Measurements from ENCODE around the gene PTPRE.

Gene PTPRE

GRCh38 chr10:127909716-127910463 lies 3.0 kb downstream of the PTPRE start:
- DNase-seq, result no peak

- DNase-seq, result no peak
Measured at GRCh38 chr10:127910464-127910770, 3.5 kb downstream of the PTPRE start.

GRCh38 chr10:127911218-127911866 lies 4.4 kb downstream of the PTPRE start:
- DNase-seq, result no peak

GRCh38 chr10:127911867-127912257 lies 5.0 kb downstream of the PTPRE start:
- DNase-seq, result no peak

- DNase-seq, result no peak
Measured at GRCh38 chr10:127912607-127913367, 5.9 kb downstream of the PTPRE start.

- no peak for DNase-seq
Measured at GRCh38 chr10:127913368-127913759, 6.5 kb downstream of the PTPRE start.

- no peak for DNase-seq
Measured at GRCh38 chr10:127915324-127915723, 8.4 kb downstream of the PTPRE start.

GRCh38 chr10:127916826-127917225 lies 9.9 kb downstream of the PTPRE start:
- DNase-seq, result no peak

GRCh38 chr10:127918572-127918971 lies 11.7 kb downstream of the PTPRE start:
- no peak for DNase-seq

GRCh38 chr10:127919418-127920271 lies 12.7 kb downstream of the PTPRE start:
- no peak for DNase-seq

- DNase-seq, result no peak
Measured at GRCh38 chr10:127920306-127921074, 13.6 kb downstream of the PTPRE start.

- DNase-seq, result no peak
Measured at GRCh38 chr10:127921075-127921752, 14.3 kb downstream of the PTPRE start.

- DNase-seq, result no peak
Measured at GRCh38 chr10:127921753-127922145, 14.8 kb downstream of the PTPRE start.

GRCh38 chr10:127922206-127922605 lies 15.3 kb downstream of the PTPRE start:
- DNase-seq, result no peak

- DNase-seq, result no peak
Measured at GRCh38 chr10:127922675-127923366, 15.9 kb downstream of the PTPRE start.

GRCh38 chr10:127923646-127924045 lies 16.7 kb downstream of the PTPRE start:
- no peak for DNase-seq

GRCh38 chr10:127925471-127926207 lies 18.7 kb downstream of the PTPRE start:
- DNase-seq, result no peak

- DNase-seq, result no peak
Measured at GRCh38 chr10:127926455-127926854, 19.6 kb downstream of the PTPRE start.

- no peak for DNase-seq
Measured at GRCh38 chr10:127928021-127928806, 21.3 kb downstream of the PTPRE start.

All from NCI-H1105 (cell line).